ENCODE results near the gene BDH2.

BDH2 gene

GRCh38 chr4:103075435-103075893 lies 24.2 kb downstream of the BDH2 start:
- no peaks in the 10 kb centered on the region for H3K9me3 ChIP-seq
- H3K27me3 ChIP-seq (ENCODE audit: low read depth): no peaks in the 10 kb centered on the region
- H3K36me3 ChIP-seq (replicated peaks): no peaks in the 10 kb centered on the region; the same call in 1 of the 2 replicates
- DNase-seq (ENCODE audit: low spot score in 2 of 2): peak in 1 of 2 experiments; percentile 45
- in situ Hi-C loops (cut with MboI; ENCODE audit: low sequenced_read_pairs): loop anchor here (25.0 kb wide), 1 partner anchor 438 kb away; no protein-coding TSS in a partner anchor
- H3K4me1 ChIP-seq: peaks cover 26% of the 10 kb centered on the region
- peak overlapping the region; percentile 50 for H3K4me3 ChIP-seq

DNA sequence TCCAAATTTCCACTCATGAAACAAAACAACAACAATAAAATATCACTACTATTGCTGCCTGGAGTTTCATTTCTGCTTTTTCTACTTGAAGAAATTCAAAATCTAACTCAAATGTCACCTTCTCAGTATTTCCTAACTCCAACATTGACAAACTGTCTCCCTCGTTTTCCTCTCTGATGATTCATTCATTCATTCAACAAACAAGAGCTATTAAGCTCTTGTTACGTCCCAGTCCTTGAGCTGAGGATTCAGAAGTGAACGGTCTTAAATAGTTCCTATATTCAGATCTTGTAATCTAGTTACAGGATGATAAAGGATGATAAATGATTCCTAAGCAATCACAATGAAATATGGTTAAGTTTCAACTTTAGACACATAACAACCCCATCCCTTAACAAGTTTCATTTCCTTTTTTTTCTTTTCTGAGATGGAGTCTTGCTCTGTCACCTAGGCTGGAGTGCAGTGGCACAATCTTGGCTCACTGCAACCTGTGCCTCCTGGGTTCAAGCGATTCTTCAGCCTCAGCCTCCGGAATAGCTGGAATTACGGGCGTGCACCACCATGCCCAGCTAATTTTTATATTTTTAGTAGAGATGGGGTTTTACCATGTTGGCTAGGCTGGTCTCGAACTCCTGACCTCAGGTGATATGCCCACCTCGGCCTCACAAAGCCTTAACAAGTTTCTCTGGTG lies 24.7 kb downstream of the BDH2 start:
- Histone ChIP-seq H3K4me3 (peak overlapping the region; percentile 50), H3K36me3 (replicated peaks) (no peaks in the 10 kb centered on the region; the same call in 1 of the 2 replicates), H3K9me3 (no peaks in the 10 kb centered on the region), H3K27me3 (ENCODE audit: low read depth) (no peaks in the 10 kb centered on the region), H3K4me1 (peaks cover 26% of the 10 kb centered on the region)
- DNase-seq (ENCODE audit: low spot score in 2 of 2): no peak
- in situ Hi-C loops (cut with MboI; ENCODE audit: low sequenced_read_pairs): loop anchor here (25.0 kb wide), 1 partner anchor 438 kb away; no protein-coding TSS in a partner anchor

DNA sequence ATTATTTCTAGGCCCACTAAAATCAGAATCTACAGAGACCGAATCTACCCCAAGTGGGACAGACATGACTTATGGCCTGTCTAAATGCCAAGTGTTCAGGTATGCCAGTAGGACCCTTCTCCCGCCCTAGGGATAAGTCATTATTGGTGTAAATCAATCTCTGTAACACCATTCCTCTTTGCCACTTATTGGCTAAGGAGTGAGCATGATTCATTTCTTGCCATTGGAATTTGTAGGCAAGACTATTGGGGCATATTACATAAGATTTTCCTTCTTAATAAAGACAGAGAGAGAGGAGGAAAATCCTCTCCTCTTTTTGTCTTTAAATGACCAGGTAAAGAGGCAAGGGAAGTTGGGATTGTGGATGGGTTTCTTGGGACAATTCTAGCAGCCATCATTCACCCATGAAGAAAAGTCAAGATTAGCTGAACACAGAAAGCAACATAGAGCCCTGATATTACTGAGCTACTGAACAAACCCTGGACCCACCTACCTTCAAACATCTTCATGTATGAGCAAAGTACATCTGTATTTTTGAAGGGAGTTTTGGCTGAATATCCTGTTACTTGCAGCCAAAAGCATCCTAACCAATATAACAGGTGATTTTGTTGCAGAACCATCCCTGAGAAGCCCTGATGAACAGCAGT lies 25.7 kb downstream of the BDH2 start:
- Histone ChIP-seq H3K9me3 (no peaks in the 10 kb centered on the region), H3K27me3 (ENCODE audit: low read depth) (no peaks in the 10 kb centered on the region), H3K4me1 (peaks cover 26% of the 10 kb centered on the region), H3K36me3 (replicated peaks) (no peaks in the 10 kb centered on the region; the same call in 1 of the 2 replicates), H3K4me3 (no peak overlapping the region)
- DNase-seq (ENCODE audit: low spot score in 2 of 2): no peak
- in situ Hi-C loops (cut with MboI; ENCODE audit: low sequenced_read_pairs): no loop called here

DNA sequence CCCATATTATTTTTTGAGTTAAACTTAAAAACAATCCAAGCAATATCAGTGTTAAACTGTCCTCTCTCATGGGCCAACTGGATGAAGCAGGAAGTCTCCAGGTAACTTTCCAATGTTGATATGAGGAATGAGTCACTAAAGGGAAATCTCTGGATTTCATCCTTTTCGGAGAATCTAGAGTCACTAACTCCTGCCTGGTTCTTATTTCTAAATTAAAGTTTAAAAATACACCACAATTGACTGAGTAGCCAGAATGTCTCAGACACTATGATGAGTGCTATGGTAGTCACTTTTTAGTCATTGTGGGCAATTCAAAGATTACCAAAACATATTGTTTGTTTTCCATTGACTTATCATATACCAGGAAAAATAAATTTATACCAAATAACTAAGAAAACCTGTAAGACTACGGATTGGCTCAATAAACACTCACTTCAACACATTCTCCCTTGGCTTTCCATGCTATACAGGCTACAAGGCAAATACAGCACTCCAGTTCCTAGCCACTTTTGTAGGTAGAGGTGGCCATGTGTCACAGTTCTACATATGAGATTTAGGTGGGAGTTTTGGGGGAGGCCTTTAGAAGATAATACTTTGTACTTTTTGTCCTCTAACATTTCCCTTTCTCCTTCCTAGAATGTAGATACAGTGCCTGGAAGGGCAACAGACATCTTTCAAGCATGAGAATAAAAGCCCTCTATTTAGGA lies 31.6 kb downstream of the BDH2 start:
- Histone ChIP-seq H3K4me3 (no peak overlapping the region), H3K27me3 (ENCODE audit: low read depth) (no peaks in the 10 kb centered on the region), H3K9me3 (no peaks in the 10 kb centered on the region), H3K4me1 (peaks cover 3% of the 10 kb centered on the region), H3K36me3 (replicated peaks) (peaks cover 6% of the 10 kb centered on the region)
- DNase-seq (ENCODE audit: low spot score in 2 of 2): no peak
- in situ Hi-C loops (cut with MboI; ENCODE audit: low sequenced_read_pairs): no loop called here

- in situ Hi-C loops (cut with MboI; ENCODE audit: low sequenced_read_pairs): no loop called here
- no peaks in the 10 kb centered on the region for H3K9me3 ChIP-seq
- H3K27me3 ChIP-seq (ENCODE audit: low read depth): no peaks in the 10 kb centered on the region
- H3K4me3 ChIP-seq: no peak overlapping the region
- H3K36me3 ChIP-seq (replicated peaks): peaks cover 9% of the 10 kb centered on the region; the same call in 1 of the 2 replicates
- H3K4me1 ChIP-seq: peaks cover 3% of the 10 kb centered on the region
- no peak for DNase-seq (ENCODE audit: low spot score in 2 of 2)
Measured at GRCh38 chr4:103060453-103061148, 39.0 kb downstream of the BDH2 start.

- in situ Hi-C loops (cut with MboI; ENCODE audit: low sequenced_read_pairs): no loop called here
- H3K4me1 ChIP-seq: peaks cover 3% of the 10 kb centered on the region; the same call in 1 of the 2 replicates
- no peaks in the 10 kb centered on the region for H3K27me3 ChIP-seq (ENCODE audit: low read depth)
- H3K36me3 ChIP-seq (replicated peaks): no peaks in the 10 kb centered on the region
- H3K9me3 ChIP-seq: no peaks in the 10 kb centered on the region
- no peak for DNase-seq (ENCODE audit: low spot score in 2 of 2)
- no peak overlapping the region for H3K4me3 ChIP-seq
Measured at GRCh38 chr4:103054030-103054429, 45.6 kb downstream of the BDH2 start.

DNA sequence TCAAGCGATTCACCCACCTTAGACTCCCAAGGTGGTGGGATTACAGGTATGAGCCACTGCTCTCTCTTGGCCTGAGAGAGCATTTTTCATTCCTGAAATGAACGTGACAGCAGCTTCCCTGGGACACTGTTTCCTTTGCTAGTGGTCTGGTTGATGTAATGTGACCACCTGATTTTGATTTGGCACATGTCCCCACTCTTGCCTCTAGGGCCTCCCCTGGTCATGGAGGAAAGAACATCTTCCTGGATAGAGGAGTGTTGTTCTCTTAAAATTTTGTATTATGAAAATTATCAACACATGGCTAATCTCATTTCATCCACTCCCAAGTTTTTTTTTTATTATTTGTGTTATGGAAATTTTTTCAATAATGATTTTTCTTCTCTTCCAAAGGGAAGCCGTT lies 46.9 kb downstream of the BDH2 start:
- Histone ChIP-seq H3K36me3 (replicated peaks) (peaks cover 5% of the 10 kb centered on the region; the same call in 1 of the 2 replicates), H3K9me3 (no peaks in the 10 kb centered on the region), H3K4me3 (no peak overlapping the region), H3K27me3 (ENCODE audit: low read depth) (no peaks in the 10 kb centered on the region), H3K4me1 (peaks cover 3% of the 10 kb centered on the region; the same call in 1 of the 2 replicates)
- no peak for DNase-seq (ENCODE audit: low spot score in 2 of 2)
- in situ Hi-C loops (cut with MboI; ENCODE audit: low sequenced_read_pairs): no loop called here

- Histone ChIP-seq H3K9me3 (no peaks in the 10 kb centered on the region), H3K27me3 (ENCODE audit: low read depth) (no peaks in the 10 kb centered on the region), H3K4me1 (peaks cover 3% of the 10 kb centered on the region; the same call in 1 of the 2 replicates), H3K36me3 (replicated peaks) (peaks cover 5% of the 10 kb centered on the region; the same call in 1 of the 2 replicates), H3K4me3 (no peak overlapping the region)
- in situ Hi-C loops (cut with MboI; ENCODE audit: low sequenced_read_pairs): no loop called here
- DNase-seq (ENCODE audit: low spot score in 2 of 2): no peak
Measured at GRCh38 chr4:103052145-103052544, 47.5 kb downstream of the BDH2 start.

DNA sequence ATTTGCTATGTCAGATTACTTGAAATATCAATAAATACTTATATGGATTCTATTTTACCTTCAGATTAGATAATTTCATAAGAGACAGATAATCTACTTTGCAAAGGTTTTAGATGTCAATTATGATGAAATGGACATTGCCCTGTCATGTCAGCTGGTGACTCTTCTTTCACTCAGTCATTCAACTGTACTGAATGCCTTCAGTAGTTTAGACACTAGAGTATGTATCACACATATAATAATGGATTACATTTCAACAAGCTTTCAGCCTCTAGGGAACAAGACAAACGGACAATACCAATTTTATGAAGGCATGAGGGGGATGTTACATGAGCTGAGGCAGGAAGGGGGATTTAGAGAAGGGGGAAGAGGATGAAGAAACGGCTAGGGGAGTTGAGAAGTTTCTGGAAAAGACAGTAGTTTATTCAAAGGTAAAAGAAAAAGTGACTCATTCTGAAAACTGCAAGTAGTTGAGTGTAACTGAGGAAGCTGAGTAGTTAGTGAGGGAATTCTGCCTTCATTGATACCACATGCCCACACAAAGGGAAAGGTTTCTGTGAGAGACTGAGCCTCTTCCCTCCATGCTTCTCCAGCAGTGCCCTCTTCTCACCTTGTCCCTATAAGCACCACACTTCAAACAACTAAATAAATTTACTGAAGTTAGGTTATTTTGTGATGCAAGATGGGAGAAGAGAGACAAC lies 48.7 kb downstream of the BDH2 start:
- peaks cover 5% of the 10 kb centered on the region; the same call in 1 of the 2 replicates for H3K36me3 ChIP-seq (replicated peaks)
- no peaks in the 10 kb centered on the region for H3K27me3 ChIP-seq (ENCODE audit: low read depth)
- no peaks in the 10 kb centered on the region for H3K9me3 ChIP-seq
- H3K4me1 ChIP-seq: peaks cover 3% of the 10 kb centered on the region; the same call in 1 of the 2 replicates
- H3K4me3 ChIP-seq: no peak overlapping the region
- DNase-seq (ENCODE audit: low spot score in 2 of 2): no peak
- in situ Hi-C loops (cut with MboI; ENCODE audit: low sequenced_read_pairs): no loop called here

DNA sequence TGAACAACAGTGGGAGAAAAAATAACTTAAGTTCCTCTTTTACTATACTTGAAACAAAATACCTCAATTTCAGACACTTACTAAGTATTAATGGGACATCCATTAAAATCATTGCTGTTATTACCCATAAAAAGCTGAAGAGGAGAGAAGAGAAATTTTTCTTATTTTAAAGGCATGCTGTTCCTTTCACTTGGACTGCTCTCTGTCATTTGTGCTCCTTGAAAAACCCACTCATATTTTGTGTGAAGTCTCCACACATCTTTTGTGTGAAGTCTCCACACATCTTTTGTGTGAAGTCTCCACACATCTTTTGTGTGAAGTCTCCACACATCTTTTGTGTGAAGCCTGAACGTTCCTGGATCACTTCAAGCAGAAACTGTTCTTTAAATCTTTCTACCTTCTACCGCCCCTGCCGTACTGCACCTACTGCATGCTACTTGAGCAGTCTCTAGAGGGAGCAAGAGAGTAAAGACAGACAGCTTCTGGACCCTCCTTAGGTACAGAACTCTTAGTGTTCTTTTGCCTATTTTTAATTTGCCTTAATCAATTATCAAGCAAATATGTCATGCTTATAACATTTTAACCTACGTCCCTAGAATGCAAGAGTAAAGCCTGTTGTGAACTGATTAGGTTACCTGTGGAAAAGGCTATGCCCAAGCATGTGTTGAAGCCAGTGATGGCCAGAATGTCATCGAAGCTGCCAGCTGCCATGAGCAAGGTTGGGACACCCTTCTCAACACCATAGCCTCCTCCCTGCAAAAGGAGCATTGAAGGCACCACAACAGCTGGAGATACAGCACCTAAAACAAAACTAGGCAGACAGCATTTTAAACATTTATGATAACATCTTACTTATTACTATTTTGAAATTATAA lies 53.0 kb downstream of the BDH2 start:
- Histone ChIP-seq H3K27me3 (ENCODE audit: low read depth) (no peaks in the 10 kb centered on the region), H3K4me1 (no peaks in the 10 kb centered on the region), H3K9me3 (no peaks in the 10 kb centered on the region), H3K4me3 (no peak overlapping the region), H3K36me3 (replicated peaks) (peaks cover 8% of the 10 kb centered on the region)
- peak; percentile 52 to 66 for DNase-seq (ENCODE audit: low spot score in 2 of 2)
- in situ Hi-C loops (cut with MboI; ENCODE audit: low sequenced_read_pairs): no loop called here

GRCh38 chr4:103044183-103044582 lies 55.5 kb downstream of the BDH2 start:
- DNase-seq (ENCODE audit: low spot score in 2 of 2): no peak
- no peaks in the 10 kb centered on the region for H3K4me1 ChIP-seq
- peaks cover 8% of the 10 kb centered on the region for H3K36me3 ChIP-seq (replicated peaks)
- H3K27me3 ChIP-seq (ENCODE audit: low read depth): no peaks in the 10 kb centered on the region
- no peaks in the 10 kb centered on the region for H3K9me3 ChIP-seq
- in situ Hi-C loops (cut with MboI; ENCODE audit: low sequenced_read_pairs): no loop called here
- no peak overlapping the region for H3K4me3 ChIP-seq

GRCh38 chr4:103036169-103036568 lies 63.5 kb downstream of the BDH2 start:
- Histone ChIP-seq H3K36me3 (replicated peaks) (no peaks in the 10 kb centered on the region), H3K4me3 (no peak overlapping the region), H3K9me3 (no peaks in the 10 kb centered on the region), H3K4me1 (no peaks in the 10 kb centered on the region), H3K27me3 (ENCODE audit: low read depth) (no peaks in the 10 kb centered on the region)
- DNase-seq (ENCODE audit: low spot score in 2 of 2): no peak
- in situ Hi-C loops (cut with MboI; ENCODE audit: low sequenced_read_pairs): no loop called here

Data from HAP-1 (cell line).